Body of pancreas (tissue), 4 donors: ENCODE measurements around the gene RDH13. TPM values are rescaled to one million over a fixed set of nuclear protein-coding genes. Genes with fewer than 3 reads are reported as not detected.

Experiments
- ATAC-seq: fragments of 150-250 bp; one replicate; pipeline ENCODE4 v1.9.1; 2016
- DNase-seq, 4 donors: peaks; one replicate each; pipeline ENCODE4 v3.0.0-alpha.2; 2019
- H3K27ac ChIP-seq, 4 donors: fragments of 200-600 bp; sonication (generic); 1 replicate in 3 of 4; 2 replicates in 1 of 4; pipeline versions ENCODE4 v1.5.1 to v1.6.1; 2016 to 2019; ENCODE audit warnings: mild to moderate bottlenecking in 1 of 4, mixed read lengths in 1 of 4, moderate library complexity in 1 of 4
- H3K27me3 ChIP-seq, 2 donors: fragments of 200-600 bp; sonication (generic); one replicate each; pipeline ENCODE4 v1.6.0; 2016; ENCODE audit warnings: mild to moderate bottlenecking in 1 of 2
- H3K36me3 ChIP-seq, 2 donors: fragments of 200-600 bp; sonication (generic); replicated peaks in 1 of 2; 2 replicates each; pipeline ENCODE4 v1.5.1; 2016; ENCODE audit warnings: low read depth in 2 of 2; ENCODE audit not compliant: insufficient read depth in 1 of 2
- H3K4me1 ChIP-seq: fragments of 200-600 bp; sonication (generic); one replicate; pipeline ENCODE4 v1.6.0; 2016
- H3K4me3 ChIP-seq, 2 donors: fragments of 200-600 bp; sonication (generic); 1 replicate in 1 of 2; 2 replicates in 1 of 2; pipeline ENCODE4 v1.5.1; 2016 to 2019
- H3K9me3 ChIP-seq, 3 donors: fragments of 200-600 bp; sonication (generic); 1 replicate in 2 of 3; 2 replicates in 1 of 3; pipeline ENCODE4 v1.5.1; 2016
- CTCF ChIP-seq, 7 experiments: fragments of 450-650 bp in 4 of 7; fragments of 200-600 bp in 3 of 7; sonication (generic) in 3 of 7; IDR thresholded peaks; one replicate each; pipeline ENCODE4 v1.5.1; 2016 to 2019; ENCODE audit warnings: antibody characterized with exemption in 7 of 7
- POLR2A ChIP-seq, 3 donors: fragments of 450-650 bp; IDR thresholded peaks; one replicate each; pipeline ENCODE4 v1.6.1; 2016; ENCODE audit warnings: antibody characterized with exemption in 3 of 3, mild to moderate bottlenecking in 2 of 3
- WGBS, 2 donors: methylation state at CpG; one replicate each; pipeline ENCODE4 v1.1.5; 2017; 5-methylcytosine and 5-hydroxymethylcytosine counted together
- intact Hi-C: fragments of 100-400 bp; cut with DNase I; formaldehyde crosslinking; loops from one replicate; pipeline ENCODE4 v1.15.1; 2023
- total RNA-seq, 2 donors: library from RNA; depleted of rRNA; stranded (reverse); fragments of >200 nt; gene quantifications; one replicate each; pipeline ENCODE4 v1.1.0, GENCODE V29; 2016

The RDH13 gene
- total RNA-seq, 2 donors from 2014 or later: 18.4 to 20.4 TPM

GRCh38 chr19:55070466-55071128, 7.6 kb upstream of the RDH13 start:
- Histone ChIP-seq H3K4me3 (no peak overlapping the region), H3K9me3 (no peaks in the 10 kb centered on the region), H3K4me1 (peaks cover 18% of the 10 kb centered on the region), H3K27ac (no peak overlapping the region), H3K36me3 (no peaks in the 10 kb centered on the region), H3K27me3 (no peaks in the 10 kb centered on the region)
- no peak for DNase-seq
- ATAC-seq: no peak
- TF ChIP-seq POLR2A (IDR thresholded peaks at IDR 0.05) (no peak), CTCF (IDR thresholded peaks at IDR 0.05) (no peak)
- intact Hi-C loops: no loop called here
- 62 to 74% methylated on average over 9 to 10 of the region's 10 CpGs for WGBS, 2 donors

- H3K27ac ChIP-seq: peak overlapping the region in 3 of 4 donors; percentile 74 to 77 (median 76)
- no peaks in the 10 kb centered on the region for H3K36me3 ChIP-seq
- ATAC-seq (no peak), DNase-seq (no peak)
- H3K9me3 ChIP-seq: no peaks in the 10 kb centered on the region
- intact Hi-C loops: no loop called here
- peaks cover 18% of the 10 kb centered on the region for H3K4me1 ChIP-seq
- TF ChIP-seq POLR2A (IDR thresholded peaks at IDR 0.05): no peak
- no peak for TF ChIP-seq CTCF (IDR thresholded peaks at IDR 0.05)
- WGBS, 2 donors: 82 to 91% methylated on average over 2 of the region's 2 CpGs
- H3K27me3 ChIP-seq: no peaks in the 10 kb centered on the region
- no peak overlapping the region for H3K4me3 ChIP-seq
Measured at GRCh38 chr19:55069865-55070197, 6.9 kb upstream of the RDH13 start.

- Histone ChIP-seq H3K4me3 (no peak overlapping the region), H3K27ac (peak overlapping the region; percentile 54 to 77 (median 75)), H3K36me3 (no peaks in the 10 kb centered on the region), H3K9me3 (no peaks in the 10 kb centered on the region), H3K27me3 (no peaks in the 10 kb centered on the region), H3K4me1 (peaks cover 18% of the 10 kb centered on the region)
- peak; percentile 47 to 69 (median 64) for DNase-seq
- ATAC-seq: peak; percentile 86
- intact Hi-C loops: no loop called here
- TF ChIP-seq CTCF (IDR thresholded peaks at IDR 0.05) (peak in 1 of 7 experiments; percentile 5), POLR2A (IDR thresholded peaks at IDR 0.05) (peak; percentile 6 to 67 (median 66))
- 2 to 3% methylated on average over 19 to 30 of the region's 30 CpGs for WGBS, 2 donors
Measured at GRCh38 chr19:55068950-55069864, 6.3 kb upstream of the RDH13 start.

GRCh38 chr19:55067869-55068268, 4.9 kb upstream of the RDH13 start:
- 37 to 39% methylated on average over 3 of the region's 3 CpGs for WGBS, 2 donors
- H3K27me3 ChIP-seq: no peaks in the 10 kb centered on the region
- no peak for TF ChIP-seq CTCF (IDR thresholded peaks at IDR 0.05)
- no peak for TF ChIP-seq POLR2A (IDR thresholded peaks at IDR 0.05)
- H3K4me3 ChIP-seq: no peak overlapping the region
- peaks cover 18% of the 10 kb centered on the region for H3K4me1 ChIP-seq
- H3K9me3 ChIP-seq: no peaks in the 10 kb centered on the region
- no peak overlapping the region for H3K27ac ChIP-seq
- DNase-seq (no peak), ATAC-seq (no peak)
- H3K36me3 ChIP-seq: no peaks in the 10 kb centered on the region
- intact Hi-C loops: no loop called here
